ENCODE results near the gene PRDX1. TPM values are rescaled to one million over a fixed set of nuclear protein-coding genes. Genes with fewer than 3 reads are reported as not detected.

The PRDX1 gene
- 247 and 326 TPM in 2 replicates for polyA plus RNA-seq

GRCh38 chr1:45521413-45522323 lies at the start of gene PRDX1:
Gene PRDX1 (minus strand): TSS chr1:45521884. CDS start chr1:45519043, 2,841 bp downstream.

DNA sequence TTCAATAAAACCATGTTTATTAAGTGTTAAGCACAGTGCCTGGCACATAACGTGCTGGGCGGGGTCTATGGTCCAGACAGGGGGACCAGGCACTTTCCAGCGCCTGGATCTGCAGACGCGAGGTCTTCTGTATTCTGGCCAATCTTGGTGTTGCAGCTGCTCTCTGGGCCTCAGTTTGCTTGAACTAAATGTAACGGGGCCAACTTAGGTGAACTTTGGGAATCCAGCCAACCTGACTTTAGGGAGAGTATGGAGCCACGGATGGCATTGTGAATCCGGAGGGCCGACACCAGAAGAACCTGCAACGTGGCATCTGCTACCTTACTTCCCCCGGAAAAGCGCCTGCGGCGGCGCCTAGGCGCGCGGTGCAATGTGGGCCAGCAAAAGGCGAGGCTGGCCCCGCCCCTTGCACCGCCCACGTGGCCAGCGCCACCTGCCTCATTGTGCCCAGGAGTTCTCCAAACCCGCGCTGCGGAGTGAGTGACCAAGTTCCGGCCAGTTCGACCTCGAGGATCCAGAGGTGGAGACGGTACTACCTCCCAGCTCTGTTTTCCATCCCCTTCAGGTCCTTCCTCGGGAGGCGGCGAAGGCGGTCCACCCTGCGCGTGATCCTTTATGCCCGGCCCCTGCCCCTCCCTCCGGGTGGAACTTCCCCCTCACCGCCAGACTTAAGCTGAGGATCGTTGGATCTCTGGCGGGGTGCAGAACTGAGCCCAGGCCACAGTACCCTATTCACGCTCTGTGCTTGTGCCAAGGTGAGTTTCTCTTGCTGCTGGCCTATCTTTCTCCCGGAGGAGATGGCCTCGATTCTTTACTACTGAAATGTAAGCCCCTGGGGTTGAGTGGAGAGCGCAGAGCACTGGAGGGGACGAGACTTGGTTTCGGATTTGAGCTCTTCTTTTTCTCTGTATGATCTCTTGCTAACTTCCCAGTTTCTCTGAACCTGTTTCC lies 29.0 kb upstream of the PRDX1 start, which contains the start of gene AKR1A1:
TSS of gene AKR1A1 (plus strand) at position 426 of the 951 bp plus-strand sequence. CDS start 10,969 bp downstream, outside the sequence.

GRCh38 chr1:45490626-45491486 lies 30.8 kb downstream of the PRDX1 start, which contains the start of gene TESK2:
Gene TESK2 (minus strand): TSS chr1:45491163. CDS start chr1:45457785, 33,378 bp downstream.

Other genes with a start within 250 kb of the PRDX1 start
- gene HPDL, start 195.0 kb downstream of the PRDX1 start, polyA plus RNA-seq: not detected in 2 replicates
- 2.1 and 3.7 TPM in 2 replicates for gene TOE1, start 181.7 kb downstream of the PRDX1 start, polyA plus RNA-seq
- gene MUTYH, start 181.4 kb downstream of the PRDX1 start, polyA plus RNA-seq: 3.0 and 7.8 TPM in 2 replicates
- gene TESK2, start 30.7 kb downstream of the PRDX1 start, polyA plus RNA-seq: 0.27 and 1.2 TPM in 2 replicates
- gene CCDC163, start 21.8 kb downstream of the PRDX1 start, polyA plus RNA-seq: 0.56 and 1.6 TPM in 2 replicates
- 4.0 TPM in 2 replicates for gene MMACHC, start 21.6 kb downstream of the PRDX1 start, polyA plus RNA-seq
- 41.7 TPM in 2 replicates for gene AKR1A1, start 28.9 kb upstream of the PRDX1 start, polyA plus RNA-seq
- gene NASP, start 62.2 kb upstream of the PRDX1 start, polyA plus RNA-seq: 17.1 and 34.7 TPM in 2 replicates
- not detected in 2 replicates for gene CCDC17, start 102.2 kb upstream of the PRDX1 start, polyA plus RNA-seq
- 13.8 and 27.9 TPM in 2 replicates for gene GPBP1L1, start 164.6 kb upstream of the PRDX1 start, polyA plus RNA-seq
- 25.8 and 63.7 TPM in 2 replicates for gene TMEM69, start 166.3 kb upstream of the PRDX1 start, polyA plus RNA-seq
- gene IPP, start 228.8 kb upstream of the PRDX1 start, polyA plus RNA-seq: 0.53 and 2.5 TPM in 2 replicates